Loucy (cell line): ENCODE data around the gene CFAP157.

Experiments used
- H2AFZ ChIP-seq: fragments of 200-600 bp; sonication (generic); 2 replicates; pipeline ENCODE4 v1.6.0; 2016; ENCODE audit warnings: antibody characterized with exemption, mild to moderate bottlenecking, low read length, moderate library complexity
- H3F3A ChIP-seq: fragments of 200-600 bp; 2 replicates; pipeline ENCODE4 v1.6.0; 2016; ENCODE audit warnings: antibody characterized with exemption, low read depth, mild to moderate bottlenecking
- H3K27me3 ChIP-seq: fragments of 200-600 bp; sonication (generic); 2 replicates; pipeline ENCODE4 v1.6.1; 2014; ENCODE audit warnings: low read length, mild to moderate bottlenecking; ENCODE audit not compliant: insufficient read depth, poor library complexity, severe bottlenecking
- H3K36me3 ChIP-seq: fragments of 200-600 bp; sonication (generic); 2 replicates; pipeline ENCODE4 v1.6.1; 2016; ENCODE audit warnings: low read length; ENCODE audit not compliant: insufficient read depth
- H3K4me1 ChIP-seq: fragments of 200-600 bp; sonication (generic); 2 replicates; pipeline ENCODE4 v1.5.1; 2014; ENCODE audit warnings: low read length, mild to moderate bottlenecking; ENCODE audit not compliant: insufficient read depth, poor library complexity, severe bottlenecking
- H3K4me2 ChIP-seq: fragments of 200-600 bp; sonication (generic); 2 replicates; pipeline ENCODE4 v1.6.0; 2014; ENCODE audit warnings: antibody characterized with exemption, low read length, low read depth, mild to moderate bottlenecking; ENCODE audit not compliant: poor library complexity, severe bottlenecking
- H3K4me3 ChIP-seq: fragments of 200-600 bp; sonication (generic); 2 replicates; pipeline ENCODE4 v1.5.1; 2014; ENCODE audit warnings: low read length, mild to moderate bottlenecking, mixed read lengths; ENCODE audit not compliant: poor library complexity, severe bottlenecking
- H3K79me2 ChIP-seq: fragments of 200-600 bp; sonication (generic); 2 replicates; pipeline ENCODE4 v1.6.1; 2014; ENCODE audit warnings: low read length; ENCODE audit not compliant: insufficient read depth
- H3K9ac ChIP-seq: fragments of 200-600 bp; sonication (generic); 2 replicates; pipeline ENCODE4 v1.6.0; 2014; ENCODE audit warnings: mild to moderate bottlenecking, low read depth, low read length, moderate library complexity; ENCODE audit not compliant: poor library complexity, severe bottlenecking
- H3K9me2 ChIP-seq: fragments of 200-600 bp; sonication (generic); replicated peaks from 2 replicates; pipeline ENCODE4 v1.6.1; 2016; ENCODE audit warnings: low read depth, low read length, mixed read lengths
- H3K9me3 ChIP-seq: fragments of 200-600 bp; sonication (generic); 2 replicates; pipeline ENCODE4 v1.6.1; 2014; ENCODE audit warnings: mild to moderate bottlenecking, antibody characterized with exemption, low read length, low read depth; ENCODE audit not compliant: insufficient read depth
- H4K20me1 ChIP-seq: fragments of 200-600 bp; sonication (generic); 2 replicates; pipeline ENCODE4 v1.6.0; 2014; ENCODE audit warnings: antibody characterized with exemption, low read length, mild to moderate bottlenecking; ENCODE audit not compliant: insufficient read depth, poor library complexity, severe bottlenecking
- EZH2phosphoT487 ChIP-seq: fragments of 200-600 bp; IDR thresholded peaks from 2 replicates; pipeline ENCODE4 v1.6.1; 2018; ENCODE audit warnings: antibody characterized with exemption, mild to moderate bottlenecking, moderate library complexity, borderline replicate concordance
- TF ChIP-seq, protein P1 (sequence below): fragments of 200-600 bp; sonication (generic); conservative IDR thresholded peaks from 2 replicates; pipeline ENCODE4 v1.5.1; 2014; ENCODE audit warnings: mild to moderate bottlenecking, antibody characterized with exemption, low read length

The CFAP157 gene

DNA sequence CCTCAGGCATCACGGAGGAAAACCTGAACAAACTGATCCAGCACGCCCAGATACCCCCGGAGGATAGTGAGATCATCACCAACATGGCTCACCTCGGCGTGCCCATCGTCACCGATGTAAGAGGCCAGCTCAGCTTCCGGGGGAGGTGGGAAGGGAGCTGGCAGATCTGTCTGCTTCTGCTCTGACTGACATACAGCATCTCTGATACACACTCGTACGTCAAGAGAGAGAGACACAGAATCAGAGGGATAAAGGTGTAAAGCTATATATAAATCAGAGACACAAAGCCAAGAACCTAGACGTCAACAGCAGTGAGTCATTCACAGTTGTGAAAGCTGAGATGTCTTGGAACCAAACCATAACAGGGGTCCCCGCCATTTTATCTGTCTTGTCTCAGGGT lies 30.1 kb upstream of the CFAP157 start:
- Histone ChIP-seq H3K4me2 (no peak overlapping the region), H3K9ac (no peak overlapping the region), H3F3A (no peaks in the 10 kb centered on the region), H4K20me1 (no peaks in the 10 kb centered on the region), H3K9me3 (no peaks in the 10 kb centered on the region), H3K79me2 (no peaks in the 10 kb centered on the region), H3K4me1 (no peaks in the 10 kb centered on the region), H3K36me3 (peaks cover 57% of the 10 kb centered on the region; the same call in 1 of the 2 replicates), H3K4me3 (no peak overlapping the region), H3K9me2 (no peaks in the 10 kb centered on the region), H2AFZ (no peak overlapping the region), H3K27me3 (no peaks in the 10 kb centered on the region)
- no peak for TF ChIP-seq EZH2phosphoT487
- TF ChIP-seq, protein P1, sequence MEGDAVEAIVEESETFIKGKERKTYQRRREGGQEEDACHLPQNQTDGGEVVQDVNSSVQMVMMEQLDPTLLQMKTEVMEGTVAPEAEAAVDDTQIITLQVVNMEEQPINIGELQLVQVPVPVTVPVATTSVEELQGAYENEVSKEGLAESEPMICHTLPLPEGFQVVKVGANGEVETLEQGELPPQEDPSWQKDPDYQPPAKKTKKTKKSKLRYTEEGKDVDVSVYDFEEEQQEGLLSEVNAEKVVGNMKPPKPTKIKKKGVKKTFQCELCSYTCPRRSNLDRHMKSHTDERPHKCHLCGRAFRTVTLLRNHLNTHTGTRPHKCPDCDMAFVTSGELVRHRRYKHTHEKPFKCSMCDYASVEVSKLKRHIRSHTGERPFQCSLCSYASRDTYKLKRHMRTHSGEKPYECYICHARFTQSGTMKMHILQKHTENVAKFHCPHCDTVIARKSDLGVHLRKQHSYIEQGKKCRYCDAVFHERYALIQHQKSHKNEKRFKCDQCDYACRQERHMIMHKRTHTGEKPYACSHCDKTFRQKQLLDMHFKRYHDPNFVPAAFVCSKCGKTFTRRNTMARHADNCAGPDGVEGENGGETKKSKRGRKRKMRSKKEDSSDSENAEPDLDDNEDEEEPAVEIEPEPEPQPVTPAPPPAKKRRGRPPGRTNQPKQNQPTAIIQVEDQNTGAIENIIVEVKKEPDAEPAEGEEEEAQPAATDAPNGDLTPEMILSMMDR: no peak

DNA sequence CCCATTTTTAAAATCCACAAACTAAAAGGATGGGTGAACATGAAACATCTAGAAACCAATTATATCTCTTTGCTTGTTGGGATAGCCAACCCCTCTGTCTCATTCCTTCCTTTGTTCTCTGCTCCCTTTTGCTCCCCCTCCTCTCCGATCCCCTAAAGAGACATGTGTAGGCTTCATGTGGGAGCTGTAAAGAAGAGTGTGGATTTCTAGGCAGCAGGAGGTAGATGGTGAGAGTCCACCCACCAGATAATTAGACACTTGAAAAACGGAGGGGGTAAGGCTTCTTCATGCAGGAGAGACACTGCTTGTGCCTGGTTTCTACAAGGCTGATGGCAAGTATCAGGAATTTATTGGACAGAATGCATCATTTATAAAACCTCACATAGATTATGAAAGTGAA lies 27.3 kb upstream of the CFAP157 start:
- Histone ChIP-seq H3K36me3 (peaks cover 62% of the 10 kb centered on the region; the same call in 1 of the 2 replicates), H3K9me2 (no peaks in the 10 kb centered on the region), H3K4me2 (no peak overlapping the region), H3F3A (no peaks in the 10 kb centered on the region), H3K4me3 (no peak overlapping the region), H3K9me3 (no peaks in the 10 kb centered on the region), H3K9ac (no peak overlapping the region), H2AFZ (no peak overlapping the region), H3K79me2 (no peaks in the 10 kb centered on the region), H3K27me3 (no peaks in the 10 kb centered on the region), H4K20me1 (no peaks in the 10 kb centered on the region), H3K4me1 (no peaks in the 10 kb centered on the region)
- TF ChIP-seq EZH2phosphoT487: no peak
- TF ChIP-seq, protein P1: no peak

DNA sequence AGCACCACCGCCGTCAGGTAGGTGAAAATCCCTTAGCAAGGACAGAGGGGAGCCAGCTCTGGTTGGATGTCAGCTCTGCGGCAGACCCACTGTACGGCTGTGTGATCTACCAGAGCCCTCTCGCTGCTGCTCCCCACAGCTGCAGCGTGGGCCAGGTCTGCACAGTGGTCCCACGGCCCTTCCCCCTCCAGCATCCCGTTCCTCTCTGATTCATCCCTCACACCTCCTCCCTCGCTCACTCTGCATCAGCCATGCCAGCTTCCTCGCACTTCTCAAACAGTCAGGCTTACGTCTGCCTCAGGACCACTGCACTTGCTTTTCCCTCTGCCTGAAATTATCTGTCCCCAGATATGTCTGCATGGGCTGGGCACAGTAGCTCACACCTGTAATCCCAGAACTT lies 26.6 kb upstream of the CFAP157 start:
- TF ChIP-seq EZH2phosphoT487: no peak
- TF ChIP-seq, protein P1: no peak

More for the DNA sequence above, 26.6 kb upstream of the CFAP157 start:
- H3K36me3 ChIP-seq: peaks cover 62% of the 10 kb centered on the region; the same call in 1 of the 2 replicates
- no peak overlapping the region for H2AFZ ChIP-seq
- no peaks in the 10 kb centered on the region for H3F3A ChIP-seq
- no peaks in the 10 kb centered on the region for H3K9me2 ChIP-seq
- no peak overlapping the region for H3K4me2 ChIP-seq
- no peak overlapping the region for H3K4me3 ChIP-seq
- H3K9ac ChIP-seq: no peak overlapping the region
- H3K9me3 ChIP-seq: no peaks in the 10 kb centered on the region
- no peaks in the 10 kb centered on the region for H4K20me1 ChIP-seq
- no peaks in the 10 kb centered on the region for H3K4me1 ChIP-seq
- no peaks in the 10 kb centered on the region for H3K27me3 ChIP-seq
- no peaks in the 10 kb centered on the region for H3K79me2 ChIP-seq
